Measurements from ENCODE around the gene GRK4. TPM values are rescaled to one million over a fixed set of nuclear protein-coding genes. Genes with fewer than 3 reads are reported as not detected.

GRK4 gene
- polyA plus RNA-seq, 1 of the 3 experiments (the other 2 are of a cell fraction) = 2.7 TPM

DNA sequence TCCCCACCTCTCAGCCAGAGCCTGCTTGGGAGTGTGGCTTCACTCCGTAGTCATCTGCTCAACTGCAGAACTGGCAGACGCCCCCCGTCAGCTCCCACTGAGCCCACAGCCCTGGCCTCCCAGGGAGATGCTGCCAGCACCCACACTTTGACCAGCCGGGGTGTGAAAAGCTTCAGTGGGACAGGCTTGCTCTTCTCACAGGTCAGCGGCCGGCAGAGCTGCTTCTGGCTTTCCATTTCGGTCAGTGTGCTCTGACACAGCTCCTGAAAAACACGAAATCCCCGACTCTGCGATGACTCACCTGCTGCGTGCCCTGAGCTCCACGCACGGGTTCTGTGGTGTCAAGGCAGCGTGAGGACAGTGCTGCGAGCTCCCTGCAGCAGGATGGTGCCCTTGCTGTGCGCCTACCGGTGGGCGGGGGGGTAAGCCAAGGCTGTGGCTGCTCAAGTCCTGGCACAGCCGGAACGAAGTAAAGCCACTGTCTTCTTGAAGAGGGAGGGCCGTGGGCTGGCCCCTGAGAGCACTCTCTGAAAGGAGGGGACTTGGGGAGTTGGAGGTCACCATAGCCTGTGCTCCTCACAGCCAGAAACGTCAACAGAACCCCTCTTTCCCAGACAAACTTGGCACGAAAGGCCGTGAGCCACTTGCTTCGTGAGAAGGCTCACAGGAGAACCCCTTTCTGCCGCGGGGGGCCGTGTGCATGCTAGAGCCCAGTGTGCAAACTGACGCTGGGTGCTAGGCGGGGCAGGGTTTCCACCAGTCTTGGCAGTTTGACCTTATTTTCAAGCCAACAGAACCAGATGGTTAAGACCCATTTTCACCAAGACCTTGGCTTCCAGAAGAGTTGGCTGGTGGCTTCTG, 23.8 kb upstream of the GRK4 start:
- Histone ChIP-seq H3K4me3 (ENCODE audit: low read depth in 2 of 2, low read length in 1 of 2) (no peak overlapping the region), H3K27me3 (ENCODE audit: insufficient read depth) (no peaks in the 10 kb centered on the region), H3F3A (replicated peaks; ENCODE audit: insufficient read depth) (peaks cover 16% of the 10 kb centered on the region), H3K9me3 (no peaks in the 10 kb centered on the region), H3K9ac (no peak overlapping the region), H3K79me2 (ENCODE audit: insufficient read depth) (peaks cover 33% of the 10 kb centered on the region), H2AFZ (ENCODE audit: low read depth) (no peak overlapping the region), H3K36me3 (replicated peaks in 1 of 2; ENCODE audit: control insufficient read depth in 1 of 2, insufficient read depth in 2 of 2, low read length in 1 of 2) (peaks cover 30 to 68% of the 10 kb centered on the region in 2 experiments), H4K20me1 (ENCODE audit: insufficient read depth) (0 out of 2 replicates have a peak, but pooled peaks cover 19% of the 10 kb centered on the region), H3K4me1 (ENCODE audit: control insufficient read depth in 1 of 2, insufficient read depth in 2 of 2, low read depth in 1 of 2, low read length in 1 of 2) (peaks cover 14 to 27% of the 10 kb centered on the region in 2 experiments), H3K9me2 (no peaks in the 10 kb centered on the region), H3K27ac (ENCODE audit: low read depth in 2 of 2, low read length in 1 of 2) (no peak overlapping the region), H3K4me2 (no peak overlapping the region)
- WGBS (ENCODE audit: low lambda C conversion rate) = 96% methylated on average over 18 of the region's 30 CpGs
- DNase-seq = no peak
- POLR2A ChIA-PET = no interaction called here
- CTCF ChIA-PET = interaction anchor here (0.7 kb wide), 1 partner anchor 16 kb away, joined by 3 read pairs; no protein-coding TSS in a partner anchor
- TF ChIP-seq ELF1 (IDR thresholded peaks at IDR 0.05) (no peak), SIN3A (IDR thresholded peaks at IDR 0.05; ENCODE audit: borderline replicate concordance, low read depth, low read length) (no peak), RCOR1 (IDR thresholded peaks at IDR 0.05; ENCODE audit: low read length) (no peak), MEF2A (IDR thresholded peaks at IDR 0.05; ENCODE audit: borderline replicate concordance, low read depth) (no peak), TEAD4 (IDR thresholded peaks at IDR 0.05; ENCODE audit: borderline replicate concordance, insufficient read depth) (no peak), RAD21 (IDR thresholded peaks at IDR 0.05; ENCODE audit: low read length) (no peak), JUND (IDR thresholded peaks at IDR 0.05) (no peak; the same call in 1 of the 2 replicates)
- TF ChIP-seq, protein P1, sequence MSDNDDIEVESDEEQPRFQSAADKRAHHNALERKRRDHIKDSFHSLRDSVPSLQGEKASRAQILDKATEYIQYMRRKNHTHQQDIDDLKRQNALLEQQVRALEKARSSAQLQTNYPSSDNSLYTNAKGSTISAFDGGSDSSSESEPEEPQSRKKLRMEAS (IDR thresholded peaks at IDR 0.05; ENCODE audit: low read depth) = no peak

DNA sequence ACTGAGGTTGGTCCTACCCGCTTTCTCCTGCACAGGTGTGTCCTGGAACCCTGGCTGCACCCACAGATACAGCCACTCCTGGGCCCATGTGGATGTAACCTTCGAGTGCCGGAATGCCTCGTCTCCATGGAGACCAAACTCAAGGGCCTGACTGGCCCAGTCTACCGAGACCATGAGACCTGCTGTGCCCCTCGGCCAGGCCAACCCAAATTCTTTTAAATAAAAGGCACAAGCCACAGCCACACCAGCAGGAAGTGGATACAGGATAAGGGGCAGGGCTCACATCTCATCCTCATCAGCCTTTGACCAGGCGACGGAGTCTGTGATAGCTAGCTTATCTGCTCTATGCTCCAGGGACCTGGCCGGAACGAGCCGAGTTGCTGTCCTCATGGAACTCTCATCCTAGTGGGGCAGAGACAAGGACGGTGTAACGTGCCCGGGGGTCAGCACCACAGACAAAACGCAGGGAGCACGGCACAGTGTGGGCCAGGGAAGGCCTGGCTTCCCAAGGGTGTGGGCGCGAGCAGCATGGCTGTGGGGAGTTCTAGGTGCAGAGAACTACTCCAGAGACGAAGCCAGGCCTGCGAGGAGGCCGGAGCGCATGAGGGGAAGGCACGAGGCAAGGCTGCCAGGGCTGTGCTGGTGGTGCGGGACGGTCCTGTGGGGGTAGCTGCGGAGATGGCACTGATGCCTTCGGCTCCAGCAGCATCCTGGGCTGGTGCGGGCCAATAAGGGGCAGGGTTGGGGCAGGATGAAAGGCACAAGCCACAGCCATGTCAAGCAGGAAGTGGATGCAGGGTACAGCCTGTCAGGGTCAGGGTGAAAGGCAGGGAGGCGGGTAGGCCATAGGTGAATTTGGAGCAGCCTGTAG, 22.9 kb upstream of the GRK4 start:
- POLR2A ChIA-PET = no interaction called here
- WGBS (ENCODE audit: low lambda C conversion rate) = 98% methylated on average over 27 of the region's 29 CpGs
- Histone ChIP-seq H3K4me3 (ENCODE audit: low read depth in 2 of 2, low read length in 1 of 2) (no peak overlapping the region), H3K79me2 (ENCODE audit: insufficient read depth) (peaks cover 27% of the 10 kb centered on the region), H3K9me2 (no peaks in the 10 kb centered on the region), H3K27ac (ENCODE audit: low read depth in 2 of 2, low read length in 1 of 2) (no peak overlapping the region), H3K4me2 (no peak overlapping the region), H3K36me3 (replicated peaks in 1 of 2; ENCODE audit: control insufficient read depth in 1 of 2, insufficient read depth in 2 of 2, low read length in 1 of 2) (peaks cover 36 to 77% of the 10 kb centered on the region in 2 experiments), H3K9ac (no peak overlapping the region), H3K9me3 (no peaks in the 10 kb centered on the region), H3F3A (replicated peaks; ENCODE audit: insufficient read depth) (peaks cover 15% of the 10 kb centered on the region), H2AFZ (ENCODE audit: low read depth) (no peak overlapping the region), H3K4me1 (ENCODE audit: control insufficient read depth in 1 of 2, insufficient read depth in 2 of 2, low read depth in 1 of 2, low read length in 1 of 2) (peaks cover 14 to 24% of the 10 kb centered on the region in 2 experiments), H4K20me1 (ENCODE audit: insufficient read depth) (0 out of 2 replicates have a peak, but pooled peaks cover 19% of the 10 kb centered on the region), H3K27me3 (ENCODE audit: insufficient read depth) (no peaks in the 10 kb centered on the region)
- CTCF ChIA-PET = interaction anchor here (1.3 to 1.4 kb wide), 2 partner anchors 14 to 720 kb away, joined by 4 to 5 read pairs; no protein-coding TSS in a partner anchor
- no peak for DNase-seq
- TF ChIP-seq TCF12 (IDR thresholded peaks at IDR 0.05) = no peak
- TF ChIP-seq POLR2AphosphoS5 (IDR thresholded peaks at IDR 0.05; ENCODE audit: low read depth, low read length) = no peak
- TF ChIP-seq, protein P2, sequence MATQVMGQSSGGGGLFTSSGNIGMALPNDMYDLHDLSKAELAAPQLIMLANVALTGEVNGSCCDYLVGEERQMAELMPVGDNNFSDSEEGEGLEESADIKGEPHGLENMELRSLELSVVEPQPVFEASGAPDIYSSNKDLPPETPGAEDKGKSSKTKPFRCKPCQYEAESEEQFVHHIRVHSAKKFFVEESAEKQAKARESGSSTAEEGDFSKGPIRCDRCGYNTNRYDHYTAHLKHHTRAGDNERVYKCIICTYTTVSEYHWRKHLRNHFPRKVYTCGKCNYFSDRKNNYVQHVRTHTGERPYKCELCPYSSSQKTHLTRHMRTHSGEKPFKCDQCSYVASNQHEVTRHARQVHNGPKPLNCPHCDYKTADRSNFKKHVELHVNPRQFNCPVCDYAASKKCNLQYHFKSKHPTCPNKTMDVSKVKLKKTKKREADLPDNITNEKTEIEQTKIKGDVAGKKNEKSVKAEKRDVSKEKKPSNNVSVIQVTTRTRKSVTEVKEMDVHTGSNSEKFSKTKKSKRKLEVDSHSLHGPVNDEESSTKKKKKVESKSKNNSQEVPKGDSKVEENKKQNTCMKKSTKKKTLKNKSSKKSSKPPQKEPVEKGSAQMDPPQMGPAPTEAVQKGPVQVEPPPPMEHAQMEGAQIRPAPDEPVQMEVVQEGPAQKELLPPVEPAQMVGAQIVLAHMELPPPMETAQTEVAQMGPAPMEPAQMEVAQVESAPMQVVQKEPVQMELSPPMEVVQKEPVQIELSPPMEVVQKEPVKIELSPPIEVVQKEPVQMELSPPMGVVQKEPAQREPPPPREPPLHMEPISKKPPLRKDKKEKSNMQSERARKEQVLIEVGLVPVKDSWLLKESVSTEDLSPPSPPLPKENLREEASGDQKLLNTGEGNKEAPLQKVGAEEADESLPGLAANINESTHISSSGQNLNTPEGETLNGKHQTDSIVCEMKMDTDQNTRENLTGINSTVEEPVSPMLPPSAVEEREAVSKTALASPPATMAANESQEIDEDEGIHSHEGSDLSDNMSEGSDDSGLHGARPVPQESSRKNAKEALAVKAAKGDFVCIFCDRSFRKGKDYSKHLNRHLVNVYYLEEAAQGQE (IDR thresholded peaks at IDR 0.05; ENCODE audit: low read depth, low read length) = no peak
